Femur (tissue), 1 donor: ENCODE results near the gene FATE1.
A peak's percentile ranks its signal among the peaks of the same experiment; 100 is the strongest.

Experiments
- DNase-seq: peaks from one replicate; pipeline ENCODE4 v3.0.0-alpha.2; 2017

FATE1 gene

DNA sequence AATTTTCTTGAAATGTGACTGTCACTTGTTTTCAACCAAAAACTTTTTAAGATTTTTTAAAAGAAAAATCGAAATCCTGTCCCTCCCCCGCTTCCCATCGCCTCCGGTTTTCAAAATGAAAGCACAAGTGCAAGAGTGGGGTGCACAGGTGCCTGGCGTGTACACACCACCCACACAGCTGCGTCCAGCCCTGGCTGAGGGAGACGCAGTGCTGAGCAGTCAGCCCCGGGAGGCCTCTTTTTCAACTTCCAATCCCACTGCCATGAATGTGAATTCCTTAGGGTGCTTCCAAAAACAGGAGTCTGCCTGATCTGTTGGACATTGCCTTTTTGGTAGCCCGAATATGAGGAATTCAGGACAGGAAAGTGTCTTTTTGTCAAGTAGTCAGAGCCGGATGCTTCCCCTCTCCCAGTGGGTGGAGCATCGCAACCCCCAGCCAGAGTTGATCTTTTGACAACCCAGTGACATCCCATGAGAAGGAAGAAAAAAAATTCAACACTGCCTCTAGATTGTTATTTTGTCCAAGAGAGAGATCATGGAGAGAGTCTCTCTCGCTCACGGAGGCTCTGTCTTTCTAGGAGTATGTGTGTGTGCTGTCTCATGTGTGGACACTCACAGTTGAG lies 11.7 kb upstream of the FATE1 start:
- peak; percentile 29 for DNase-seq

DNA sequence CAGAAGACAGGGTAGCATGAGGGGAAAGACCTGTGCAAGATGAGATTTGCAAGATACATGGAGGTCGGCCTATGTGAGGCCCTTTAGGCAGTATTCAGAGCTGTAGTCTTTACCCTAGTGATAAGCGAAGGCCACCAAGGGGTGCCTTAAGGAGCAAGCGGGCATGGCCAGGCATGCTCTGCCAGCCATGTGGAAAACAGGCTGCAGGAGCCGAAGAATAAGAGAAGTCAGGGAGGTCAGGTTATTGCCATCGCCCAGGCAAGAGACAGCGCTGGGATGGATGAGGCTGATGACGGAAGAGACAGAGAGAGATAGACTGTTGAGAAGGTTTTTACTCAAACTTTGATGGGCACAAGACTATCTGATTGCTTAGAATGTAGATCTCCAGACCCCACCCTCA lies 7.0 kb upstream of the FATE1 start:
- DNase-seq, result no peak

DNA sequence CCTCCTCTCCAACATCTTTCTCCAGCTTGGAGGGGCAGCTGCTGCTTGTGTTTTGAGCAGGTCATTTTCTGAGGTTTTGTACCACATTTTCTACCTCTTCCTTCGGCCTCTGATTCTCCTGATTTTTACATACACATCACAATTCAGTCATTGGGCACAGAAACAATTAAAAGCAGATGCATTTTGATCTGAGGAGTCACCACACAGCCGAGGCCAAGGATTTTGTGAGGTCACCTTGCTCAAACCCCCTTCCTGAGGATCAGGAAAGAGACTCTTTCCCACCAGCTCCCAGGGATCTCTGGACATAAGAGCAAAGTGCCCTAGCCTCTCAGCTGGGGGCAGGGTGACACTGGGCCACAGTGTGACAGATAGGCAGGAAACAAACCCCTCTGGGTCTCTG lies 5.4 kb upstream of the FATE1 start:
- DNase-seq, result no peak

DNA sequence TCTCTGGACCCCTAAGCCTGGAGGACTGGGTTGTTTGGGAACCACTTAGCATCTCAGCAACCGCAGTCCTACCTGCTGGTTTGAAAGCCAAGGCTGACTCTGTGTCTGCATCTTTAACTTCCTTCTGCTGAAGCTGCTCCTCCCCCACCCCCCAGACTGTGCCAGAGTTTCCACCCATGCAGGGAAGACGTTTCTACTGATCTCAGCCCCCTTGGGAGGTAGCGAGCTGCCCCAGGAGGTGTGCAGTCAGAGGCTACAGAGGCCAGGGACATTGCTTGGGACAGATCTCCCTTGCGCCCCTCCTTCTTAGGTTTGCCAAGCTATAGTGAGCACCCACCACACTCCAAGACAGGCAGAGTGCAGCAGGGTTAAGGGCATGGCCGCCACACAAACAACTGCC lies 4.7 kb upstream of the FATE1 start:
- no peak for DNase-seq

DNA sequence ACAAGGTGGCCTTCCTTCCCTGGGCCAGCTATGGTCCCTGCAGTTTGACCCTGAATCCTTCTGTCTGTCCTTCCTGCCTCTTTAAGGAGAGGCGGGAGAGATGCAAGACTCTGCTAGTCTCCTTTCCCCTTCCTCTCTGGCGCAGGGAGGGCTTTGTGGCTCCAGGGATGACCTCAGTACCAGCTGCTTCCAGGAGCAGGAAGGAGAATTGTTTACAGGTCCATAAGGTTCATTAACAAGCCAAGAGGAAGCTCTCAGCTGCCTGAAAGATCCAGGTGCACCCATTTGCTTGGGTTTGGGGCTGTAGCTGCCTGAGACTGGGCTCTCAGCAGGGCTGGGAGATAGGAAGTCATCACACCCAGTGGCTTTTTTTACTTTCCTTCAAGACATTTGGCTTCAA lies 4.0 kb upstream of the FATE1 start:
- DNase-seq, result peak; percentile 75

DNA sequence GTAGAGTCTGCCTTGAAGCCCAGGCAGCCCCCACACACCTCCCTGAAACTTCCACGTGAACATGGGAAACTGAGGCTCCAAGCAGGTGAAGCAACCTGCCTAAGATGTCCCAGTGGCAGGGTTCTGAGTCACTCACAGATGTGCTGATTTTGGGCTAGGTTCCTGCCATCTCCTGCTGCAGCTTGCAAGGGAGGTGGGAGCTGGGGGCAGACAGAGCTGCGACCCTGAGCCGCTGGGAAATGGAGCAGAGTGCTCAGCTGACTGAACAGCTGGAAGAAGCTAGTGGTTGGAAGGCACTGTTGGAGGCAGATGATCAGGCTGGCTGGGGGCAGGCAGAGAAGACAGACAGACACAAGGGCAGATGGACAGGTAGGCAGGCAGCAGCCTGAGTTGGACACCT lies 3.6 kb upstream of the FATE1 start:
- DNase-seq, result peak; percentile 18

DNA sequence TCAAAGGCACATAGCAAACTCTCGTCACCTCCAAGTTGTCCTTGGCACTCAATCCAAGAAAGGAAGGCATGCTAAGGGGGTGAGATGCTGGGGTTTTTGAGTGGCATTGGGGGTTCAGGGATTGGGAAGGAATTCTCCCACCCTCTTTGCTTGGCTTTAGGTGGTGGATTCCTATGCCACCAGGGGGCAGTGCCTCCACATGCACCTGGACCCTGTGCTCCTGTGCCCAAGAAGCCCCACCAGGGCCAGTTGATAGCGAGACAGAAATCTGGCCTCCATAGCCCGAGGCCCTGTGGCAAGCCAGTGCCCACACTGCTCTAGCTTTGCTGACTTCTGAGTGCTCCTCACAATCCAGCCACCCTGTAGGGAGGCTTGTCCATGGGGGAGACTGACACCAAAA lies 2.0 kb upstream of the FATE1 start:
- DNase-seq, result peak; percentile 12

DNA sequence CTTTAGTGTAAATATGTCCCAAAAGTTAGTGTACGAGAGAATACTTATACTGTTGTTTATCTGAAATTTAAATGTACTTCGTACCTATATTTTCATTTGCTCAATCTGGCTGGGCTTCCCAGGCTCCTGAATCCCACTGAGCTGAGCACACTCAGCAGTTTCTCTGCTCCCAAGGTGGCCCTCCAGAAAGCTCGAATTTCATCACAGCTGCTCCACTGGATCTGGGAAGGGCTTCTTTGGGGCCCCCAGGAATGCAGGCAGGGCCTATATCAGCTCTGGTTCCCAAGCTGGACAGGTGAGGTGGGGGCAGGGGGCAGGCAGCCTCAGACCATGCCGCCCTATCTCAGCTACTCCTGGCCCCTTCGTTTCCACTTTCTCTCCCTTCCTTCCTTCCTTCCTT lies 1.5 kb upstream of the FATE1 start:
- DNase-seq, result peak; percentile 17

DNA sequence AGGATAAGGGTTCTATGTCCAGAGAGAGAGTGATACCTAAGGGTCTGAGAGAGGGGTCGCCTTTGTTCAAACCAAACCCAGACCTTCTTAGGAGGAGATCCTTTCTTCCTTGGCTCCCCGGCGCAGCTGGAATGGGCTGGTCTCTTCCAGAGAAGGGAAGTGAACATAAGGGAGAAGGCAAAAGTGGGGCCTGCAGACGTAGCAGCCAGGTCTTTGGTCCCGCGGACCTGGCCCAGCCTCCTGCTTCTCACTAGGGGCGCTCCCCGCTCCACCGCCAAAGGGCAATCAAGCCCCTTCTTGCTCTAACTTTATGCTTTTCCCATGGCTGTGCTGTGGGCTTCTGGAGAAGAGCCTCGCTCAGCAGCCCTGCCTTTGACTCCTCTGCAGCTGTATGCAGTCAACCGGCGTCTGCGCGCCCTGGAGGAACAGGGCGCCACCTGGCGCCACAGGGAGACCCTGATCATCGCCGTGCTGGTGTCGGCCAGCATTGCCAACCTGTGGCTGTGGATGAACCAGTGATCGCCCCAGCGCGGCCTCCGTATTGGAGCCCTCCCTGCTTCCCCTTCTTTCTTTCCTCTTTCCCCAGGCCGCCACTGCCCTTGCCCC lies 6.5 kb downstream of the FATE1 start:
- peak; percentile 55 for DNase-seq

DNA sequence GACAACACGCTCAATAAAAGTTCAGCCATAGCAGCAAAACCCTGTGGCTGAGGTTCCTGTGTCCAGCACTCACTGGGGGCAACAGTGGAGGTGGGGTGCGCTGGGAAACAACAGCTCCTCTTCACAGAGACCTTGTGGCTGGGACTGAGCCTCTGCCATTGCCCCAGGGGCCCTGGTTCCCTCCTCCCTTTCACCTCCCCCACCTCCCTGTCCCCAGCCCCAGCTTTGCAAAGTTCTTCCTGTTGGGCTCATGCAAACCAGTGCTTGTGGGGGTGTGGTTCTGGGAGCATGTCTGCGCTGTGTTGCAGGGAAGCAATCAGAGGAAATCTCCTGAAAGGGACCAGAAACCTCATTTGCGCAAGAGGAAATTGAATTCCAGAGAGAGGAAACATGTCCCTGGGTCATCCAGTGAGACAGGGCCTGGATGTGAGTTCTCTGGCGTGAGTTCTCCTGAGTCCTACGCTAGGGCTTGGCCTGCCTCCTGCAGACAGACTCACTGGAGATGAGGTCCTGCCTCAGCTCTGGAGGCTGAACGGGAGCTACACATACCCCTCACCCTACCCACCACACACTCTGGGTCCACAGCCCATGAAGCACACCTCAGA lies 7.4 kb downstream of the FATE1 start:
- DNase-seq, result no peak

DNA sequence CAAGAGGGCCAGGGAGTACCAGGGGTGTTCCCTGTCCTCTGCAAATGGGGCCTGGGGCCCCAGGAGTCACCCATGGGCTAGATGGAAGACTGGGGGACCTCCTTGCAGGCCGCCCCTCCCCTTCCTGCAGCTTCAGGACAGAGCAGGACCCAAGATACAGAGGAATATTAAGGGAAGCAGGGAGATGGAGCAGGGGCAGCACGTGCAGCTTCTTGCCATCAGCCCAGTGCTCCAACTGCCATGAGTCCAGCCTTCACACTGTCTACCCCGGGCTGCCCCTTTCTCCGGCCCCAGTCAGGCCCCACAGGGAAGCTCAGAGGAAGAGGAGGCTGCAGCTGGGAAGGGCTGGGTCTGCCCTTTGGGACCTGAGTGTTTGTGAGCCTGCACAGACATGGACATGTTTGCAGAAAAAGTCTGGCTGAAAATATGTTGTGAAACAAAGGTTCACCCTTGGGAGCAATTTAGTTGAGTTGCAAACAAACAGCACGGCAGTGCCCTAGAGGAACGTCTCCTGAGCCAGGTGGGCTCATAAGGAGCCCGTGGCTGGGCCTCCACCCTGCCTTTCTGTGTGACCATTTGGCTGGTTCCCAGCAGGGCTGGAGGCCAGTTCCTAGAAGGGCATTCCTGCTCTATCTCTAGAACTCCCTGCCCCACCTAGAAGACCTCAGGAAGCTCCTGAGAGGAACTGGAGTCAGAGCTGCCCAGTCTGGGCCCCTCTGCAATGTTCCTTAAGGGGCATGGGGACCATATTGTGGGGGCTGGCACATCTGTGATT lies 8.9 kb downstream of the FATE1 start:
- DNase-seq, result no peak

DNA sequence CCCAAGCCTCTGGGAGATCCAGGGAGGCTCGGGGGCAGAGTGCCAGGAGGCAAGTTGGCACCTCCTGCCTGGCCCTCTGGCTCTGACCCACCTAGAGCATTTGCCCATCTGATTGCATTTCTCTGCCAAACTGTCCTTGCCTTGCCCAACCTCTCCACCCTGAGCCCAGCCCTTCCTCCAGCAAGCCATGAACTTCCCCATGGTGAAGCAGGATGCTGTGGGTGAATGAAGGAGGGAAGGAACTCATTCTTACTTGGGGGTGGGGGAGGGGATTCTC lies 9.4 kb downstream of the FATE1 start:
- no peak for DNase-seq

DNA sequence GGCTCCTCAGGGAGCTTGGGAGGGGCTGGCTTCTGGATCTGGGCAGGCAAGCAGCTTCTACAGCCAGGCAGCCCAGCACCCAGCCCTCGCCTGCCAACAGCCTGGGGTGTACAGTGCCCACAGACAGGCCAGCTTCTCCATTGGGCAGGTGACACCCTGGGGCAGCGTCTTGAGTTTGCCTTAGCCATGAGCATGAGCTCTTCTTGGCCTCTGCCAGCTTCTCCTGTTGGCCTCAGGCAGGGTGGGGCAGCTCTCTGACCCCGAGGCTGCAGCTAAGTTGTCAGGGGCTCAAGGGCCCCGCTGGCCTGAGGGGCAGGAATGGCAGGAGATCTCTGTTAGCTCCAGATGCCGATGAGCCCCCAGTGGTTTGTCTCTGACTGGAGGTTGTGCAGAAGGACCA lies 10.9 kb downstream of the FATE1 start:
- DNase-seq, result no peak

DNA sequence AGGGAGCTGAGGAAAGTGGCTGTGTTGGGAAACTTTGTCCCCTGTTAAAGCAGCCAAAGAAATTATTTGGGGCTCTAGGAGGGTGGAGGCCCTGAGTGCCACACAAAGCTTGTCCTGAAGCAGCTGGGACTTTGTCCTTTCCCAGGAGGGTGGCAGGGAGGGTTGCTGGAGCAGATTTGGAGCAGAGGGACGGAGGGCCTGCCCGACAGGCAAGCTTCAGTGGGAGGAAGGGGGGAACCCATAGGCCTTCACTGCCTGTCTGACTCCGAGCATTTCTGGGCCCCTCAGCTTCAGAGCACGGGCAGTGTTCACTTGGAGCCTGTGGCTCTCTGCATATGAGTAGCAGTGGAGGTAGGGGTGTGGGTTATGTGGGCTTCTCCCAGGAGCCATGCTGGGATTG lies 11.5 kb downstream of the FATE1 start:
- DNase-seq, result no peak

DNA sequence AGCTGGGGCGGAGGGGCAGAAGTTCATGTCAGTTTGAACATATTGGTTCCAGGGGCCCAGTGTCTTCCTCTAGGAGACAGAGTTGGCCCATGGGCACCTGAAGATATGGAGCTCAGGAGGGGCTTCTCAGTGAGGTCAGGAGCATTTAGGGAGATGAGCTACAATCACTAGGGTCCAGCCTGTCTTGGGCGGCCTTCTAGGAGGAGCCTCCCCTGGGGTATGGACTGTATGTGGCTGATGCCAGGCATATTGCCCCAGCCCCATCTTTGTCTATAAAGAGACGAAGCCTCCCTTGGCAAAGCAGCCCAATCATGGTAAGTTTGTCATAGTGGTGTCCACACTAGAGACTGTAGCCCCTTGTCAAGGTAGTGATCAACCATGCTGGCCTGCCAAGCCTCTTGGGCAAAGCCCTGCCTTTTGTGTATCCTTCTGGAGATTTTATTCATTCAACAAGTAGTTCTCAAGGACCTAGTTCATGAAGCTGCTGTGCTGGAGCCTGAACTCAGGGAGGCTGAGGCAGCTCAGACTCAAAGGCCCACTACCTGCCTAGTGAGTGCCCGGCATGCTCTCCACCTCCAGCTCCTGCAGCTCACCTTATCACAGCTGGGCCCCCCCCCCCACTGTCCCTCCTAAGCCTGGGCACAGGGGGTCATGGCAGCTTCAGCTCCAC lies 13.4 kb downstream of the FATE1 start:
- no peak for DNase-seq

DNA sequence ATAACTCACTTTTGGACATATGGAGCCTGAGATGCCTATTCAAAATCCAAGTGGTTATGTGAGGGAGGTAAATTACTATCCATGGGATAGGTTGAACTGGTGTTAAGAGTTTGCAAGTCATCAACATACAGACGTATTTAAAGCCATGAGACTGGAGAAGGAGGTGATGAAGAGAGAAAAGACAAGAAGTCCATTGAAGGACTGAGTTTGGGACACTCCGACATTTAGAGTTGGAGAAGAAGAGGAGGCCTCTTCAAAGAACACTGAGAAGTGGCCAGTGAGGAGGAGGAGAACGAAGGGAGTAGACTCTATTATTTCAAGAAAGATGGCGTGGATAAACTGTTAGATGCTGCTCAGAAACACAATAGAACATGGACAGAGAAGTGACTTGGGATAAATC lies 18.6 kb downstream of the FATE1 start, which contains the start of gene CNGA2:
TSS of gene CNGA2 (plus strand) at position 301 of the 400 bp plus-strand sequence. CDS start 3,738 bp downstream, outside the sequence.
- DNase-seq, result no peak

DNA sequence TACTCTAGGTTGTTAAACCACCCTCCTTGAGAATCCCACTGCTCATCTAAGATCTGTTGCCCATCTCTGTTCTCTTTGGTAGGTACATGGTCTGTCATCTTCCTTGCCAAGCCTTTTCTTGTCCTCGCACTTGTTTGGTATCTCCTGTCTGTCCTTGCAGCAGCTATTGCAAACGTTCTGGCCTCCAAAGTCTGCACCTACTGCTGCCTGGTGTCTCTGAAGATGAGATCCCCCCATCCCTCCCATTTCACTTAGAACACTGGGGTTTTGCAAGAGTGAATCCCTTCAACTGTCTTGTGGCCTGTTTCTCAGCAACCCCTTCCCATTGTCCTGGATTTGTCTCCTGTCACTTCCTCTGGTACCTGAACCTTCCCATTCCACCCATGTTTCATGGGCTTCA lies 19.4 kb downstream of the FATE1 start:
- DNase-seq, result no peak

DNA sequence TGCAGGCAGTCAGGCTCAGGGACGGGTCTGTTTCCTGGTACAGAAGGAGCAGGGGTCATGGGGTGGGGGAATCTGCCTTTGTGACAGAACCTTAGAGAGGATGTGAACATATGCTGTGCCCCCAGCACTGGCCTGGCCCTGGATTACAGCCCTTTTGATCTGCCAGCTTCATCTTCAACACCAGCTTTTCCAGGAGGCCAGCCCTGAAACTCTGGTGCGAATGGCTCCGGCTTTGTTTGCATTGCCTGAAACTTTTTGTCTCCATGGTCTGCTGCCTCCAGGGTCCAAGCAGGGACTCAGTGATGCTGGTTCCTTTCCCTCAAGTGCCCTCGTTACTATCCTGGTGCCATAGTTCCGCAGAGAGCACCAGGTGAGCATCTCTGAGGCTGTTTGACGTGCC lies 20.9 kb downstream of the FATE1 start:
- no peak for DNase-seq

DNA sequence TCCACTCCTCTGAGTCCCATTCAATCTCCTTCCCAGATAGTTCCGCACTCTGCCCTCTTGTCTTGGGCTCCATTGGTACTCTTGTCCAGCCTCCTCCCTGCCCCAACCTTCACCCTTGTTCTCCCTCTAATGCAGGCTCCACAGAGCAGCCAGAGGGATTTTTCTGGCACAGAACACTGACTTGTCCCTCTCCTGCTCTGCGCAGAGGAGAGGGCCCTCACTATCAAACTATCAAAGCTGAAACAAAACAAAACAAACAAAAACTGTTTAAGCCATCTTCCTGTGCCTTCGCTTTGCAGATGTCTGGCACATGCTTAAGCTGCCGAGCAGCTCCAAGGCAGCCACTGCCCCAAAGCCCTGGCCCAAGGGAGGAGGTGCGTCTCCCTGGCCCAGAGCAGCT lies 21.7 kb downstream of the FATE1 start:
- no peak for DNase-seq

DNA sequence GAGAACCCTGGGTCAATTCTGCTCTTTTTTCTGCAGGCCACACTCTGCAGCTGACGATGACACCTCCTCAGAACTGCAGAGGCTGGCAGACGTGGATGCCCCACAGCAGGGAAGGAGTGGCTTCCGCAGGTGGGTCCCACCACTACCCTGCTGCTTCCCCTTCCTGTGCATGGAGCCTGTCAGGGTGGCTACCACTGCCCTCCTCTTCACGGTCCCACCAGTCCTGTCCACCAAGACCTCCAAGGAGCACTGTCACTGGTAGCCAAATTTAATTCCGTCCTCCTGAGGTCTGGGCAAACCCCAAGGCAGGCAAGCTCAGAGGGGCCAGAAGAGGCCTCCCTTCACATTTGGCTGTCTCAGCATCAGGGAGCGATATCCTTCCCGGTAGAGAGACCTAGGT lies 22.9 kb downstream of the FATE1 start:
- DNase-seq, result no peak

DNA sequence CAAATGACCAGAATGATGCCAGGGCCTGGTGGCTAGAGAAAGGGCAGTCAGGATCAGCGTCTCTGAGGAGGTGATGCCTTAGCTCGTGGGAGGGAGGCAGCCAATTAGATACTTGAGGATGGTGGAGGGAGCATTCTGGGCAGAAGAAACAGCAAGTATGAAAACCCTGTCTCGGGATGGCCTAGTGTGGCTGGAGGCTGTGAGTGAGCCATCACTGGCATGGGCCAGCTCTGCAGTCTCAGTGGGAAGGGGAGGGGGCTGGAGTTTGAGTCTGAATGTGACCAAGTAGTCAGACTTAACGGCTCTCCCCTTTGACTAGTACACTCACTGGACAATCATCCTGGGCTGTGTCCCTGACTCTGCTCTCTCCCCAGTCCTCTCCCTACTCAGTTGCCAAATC lies 25.8 kb downstream of the FATE1 start:
- no peak for DNase-seq

DNA sequence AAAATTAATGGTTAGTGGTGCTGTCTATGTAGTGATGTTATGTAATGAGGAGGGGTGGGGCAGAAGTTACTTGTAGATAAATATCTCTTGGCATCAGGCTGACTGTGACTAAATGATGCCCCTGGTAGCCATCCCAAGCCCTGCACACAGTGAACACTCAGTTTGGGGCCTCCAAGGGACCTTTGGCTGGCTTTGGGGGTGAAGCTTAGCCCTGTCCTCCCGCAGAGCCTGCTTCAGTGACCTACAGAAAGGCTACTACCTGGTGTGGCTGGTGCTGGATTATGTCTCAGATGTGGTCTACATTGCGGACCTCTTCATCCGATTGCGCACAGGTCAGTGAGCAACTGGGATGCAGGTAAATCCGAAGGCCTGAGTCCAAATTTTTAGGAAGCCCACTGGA lies 26.5 kb downstream of the FATE1 start:
- no peak for DNase-seq

DNA sequence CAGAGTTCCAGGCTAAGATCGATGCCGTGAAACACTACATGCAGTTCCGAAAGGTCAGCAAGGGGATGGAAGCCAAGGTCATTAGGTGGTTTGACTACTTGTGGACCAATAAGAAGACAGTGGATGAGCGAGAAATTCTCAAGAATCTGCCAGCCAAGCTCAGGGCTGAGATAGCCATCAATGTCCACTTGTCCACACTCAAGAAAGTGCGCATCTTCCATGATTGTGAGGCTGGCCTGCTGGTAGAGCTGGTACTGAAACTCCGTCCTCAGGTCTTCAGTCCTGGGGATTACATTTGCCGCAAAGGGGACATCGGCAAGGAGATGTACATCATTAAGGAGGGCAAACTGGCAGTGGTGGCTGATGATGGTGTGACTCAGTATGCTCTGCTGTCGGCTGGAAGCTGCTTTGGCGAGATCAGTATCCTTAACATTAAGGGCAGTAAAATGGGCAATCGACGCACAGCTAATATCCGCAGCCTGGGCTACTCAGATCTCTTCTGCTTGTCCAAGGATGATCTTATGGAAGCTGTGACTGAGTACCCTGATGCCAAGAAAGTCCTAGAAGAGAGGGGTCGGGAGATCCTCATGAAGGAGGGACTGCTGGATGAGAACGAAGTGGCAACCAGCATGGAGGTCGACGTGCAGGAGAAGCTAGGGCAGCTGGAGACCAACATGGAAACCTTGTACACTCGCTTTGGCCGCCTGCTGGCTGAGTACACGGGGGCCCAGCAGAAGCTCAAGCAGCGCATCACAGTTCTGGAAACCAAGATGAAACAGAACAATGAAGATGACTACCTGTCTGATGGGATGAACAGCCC lies 28.0 kb downstream of the FATE1 start:
- DNase-seq, result no peak
